Heart right ventricle (tissue), 16 donors: ENCODE measurements around the gene PRKN. TPM values are rescaled to one million over a fixed set of nuclear protein-coding genes. Genes with fewer than 3 reads are reported as not detected.

ENCODE experiments used
- ATAC-seq, 8 donors: fragments of 200-7000 bp; cut with Tn5 transposase; one replicate each; pipeline ENCODE4 v1.9.1; 2020; ENCODE audit warnings: mild to moderate bottlenecking in 8 of 8, moderate library complexity in 8 of 8, moderate number of reproducible peaks in 1 of 8
- DNase-seq, 2 donors: peaks; one replicate each; pipeline ENCODE4 v3.0.0-alpha.2; 2020
- H3K27ac ChIP-seq, 10 donors: fragments of 200-600 bp; sonication (generic) in 2 of 10; one replicate each; pipeline versions ENCODE4 v1.5.0 to v1.8.0; 2020 to 2022; ENCODE audit warnings: mild to moderate bottlenecking in 3 of 10
- H3K27me3 ChIP-seq, 7 donors: fragments of 200-600 bp; one replicate each; pipeline ENCODE4 v1.8.0; 2021 to 2022; ENCODE audit warnings: mild to moderate bottlenecking in 2 of 7
- H3K36me3 ChIP-seq, 9 donors: fragments of 200-600 bp; sonication (generic) in 1 of 9; one replicate each; pipeline versions ENCODE4 v1.5.0 to v1.8.0; 2020 to 2022; ENCODE audit warnings: mild to moderate bottlenecking in 2 of 9
- H3K4me1 ChIP-seq, 9 donors: fragments of 200-600 bp; sonication (generic) in 1 of 9; one replicate each; pipeline versions ENCODE4 v1.5.0 to v1.8.0; 2020 to 2022; ENCODE audit warnings: mild to moderate bottlenecking in 4 of 9
- H3K4me3 ChIP-seq, 10 donors: fragments of 200-600 bp; sonication (generic) in 2 of 10; one replicate each; pipeline versions ENCODE4 v1.5.0 to v1.8.0; 2020 to 2022; ENCODE audit warnings: mild to moderate bottlenecking in 7 of 10, moderate library complexity in 2 of 10
- H3K9me3 ChIP-seq, 11 donors: fragments of 200-600 bp in 10 of 11; sonication (generic) in 2 of 11; one replicate each; pipeline versions ENCODE4 v1.5.0 to v1.8.0; 2013 to 2022; ENCODE audit warnings: mild to moderate bottlenecking in 2 of 11, control low read depth in 1 of 11, moderate library complexity in 1 of 11
- CTCF ChIP-seq, 9 donors: fragments of 200-600 bp; sonication (generic) in 2 of 9; IDR thresholded peaks; one replicate each; pipeline versions ENCODE4 v1.5.0 to v1.8.0; 2021 to 2022; ENCODE audit warnings: antibody characterized with exemption in 9 of 9, mild to moderate bottlenecking in 5 of 9, moderate library complexity in 1 of 9
- WGBS, 2 donors: extraction: QIAGEN DNeasy Blood & Tissue Kit; methylation state at CpG; one replicate each; pipeline ENCODE4 v1.1.7; 2013; ENCODE audit warnings: inconsistent platforms in 1 of 2; 5-methylcytosine and 5-hydroxymethylcytosine counted together
- intact Hi-C, 10 donors: fragments of 100-400 bp; cut with DNase I; formaldehyde crosslinking; loops; one replicate each; pipeline versions ENCODE4 v1.11.1 to v1.14.2; 2022
- polyA plus RNA-seq, 2 donors: library from polyadenylated mRNA; stranded (reverse); fragments of 200-250 nt; gene quantifications; one replicate each; pipeline ENCODE4 v1.2.3, GENCODE V29; 2013
- total RNA-seq, 10 donors: library from RNA; stranded (reverse); fragmentation: NEBNext Ultra II Directional in 3 of 10; extraction: Animal tissue kit (Norgen Biotek cat#: 25700) in 3 of 10; gene quantifications; one replicate each; pipeline versions ENCODE4 v1.2.1 to v1.2.4, GENCODE V29; 2021 to 2023
- donor health status: Arrhythmogenic right ventricular cardiomyopathy.
- donor health status: ischemic (EF 13 %, LVEDD 7.1; RV severe dilation, severe dysfunction).
- donor health status: healthy with polysubstance abuse.
- donor health status: DM: no; HTN: yes; CAD: no.
- donor health status: DM: no; HTN: no; CAD: no.
- donor health status: ischemic (EF 25% LVEDD 6.9; RV normal size, moderate dysfunction).
- donor health status: ischemic (EF 25% LVEDD 5.7; RV mildly dilated, moderate dysfunction).
- donor health status: healthy.
- donor health status: DM: yes; HTN: yes; CAD: no.
- donor health status: Ischemic cardiomyopathy.
- donor health status: ischemic (EF 35%, LVEDD 5.7; RV mildly dilated, moderate dysfunction).
- donor health status: nonischemic (EF 11% LVEDD 7.7; RV severe dilation, severe dysfunction).
- donor health status: DM: yes; HTN: yes; CAD: no.
- donor health status: PGD.
- donor health status: ischemic (EF 29% LVEDD 5.4; RV normal size, mild dysfunction).
- donor health status: nonischemic (EF 23%, LVEDD 6.1; RV moderate dilation, normal function).

The PRKN gene
- total and polyA plus RNA-seq, 12 donors, result 2.3 to 27.7 (median 26.3) TPM

DNA sequence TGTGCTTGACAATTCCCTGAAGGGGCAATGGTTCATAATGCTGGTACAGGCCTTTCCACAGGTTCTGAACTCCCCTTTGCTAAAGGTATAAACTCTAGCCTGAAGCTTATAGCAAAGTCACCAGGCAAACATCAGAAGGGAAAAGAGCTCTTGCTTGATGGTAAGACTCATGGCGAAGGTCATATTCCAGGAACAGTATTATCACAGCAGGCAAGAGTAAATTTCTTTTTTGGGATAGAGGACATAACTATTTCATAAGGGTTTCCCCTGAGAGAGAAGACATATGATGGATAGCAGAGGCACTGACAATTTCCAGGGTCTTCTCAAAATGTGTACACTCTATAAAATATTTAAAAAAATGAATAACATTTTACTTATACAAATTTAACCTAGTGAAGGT lies 86.8 kb downstream of the PRKN start:
- no peak overlapping the region for H3K4me3 ChIP-seq
- TF ChIP-seq CTCF (IDR thresholded peaks at IDR 0.05), result no peak
- no peaks in the 10 kb centered on the region for H3K9me3 ChIP-seq
- peak in 4 of 8 donors; percentile 48 to 73 (median 58) for ATAC-seq
- H3K36me3 ChIP-seq, result no peaks in the 10 kb centered on the region
- intact Hi-C loops, result no loop called here
- H3K4me1 ChIP-seq, result peaks cover 0 to 34% (median 6%) of the 10 kb centered on the region in 9 donors
- H3K27ac ChIP-seq, result peak overlapping the region in 3 of 10 donors; percentile 23 to 35 (median 32)
- no peaks in the 10 kb centered on the region for H3K27me3 ChIP-seq
- DNase-seq, result no peak
- 61 to 72% methylated on average over 1 of the region's 1 CpG for WGBS, 2 donors

- no peak for DNase-seq
- intact Hi-C loops, result no loop called here
- H3K4me1 ChIP-seq, result peaks cover 0 to 42% (median 6%) of the 10 kb centered on the region in 9 donors
Measured at GRCh38 chr6:162639951-162640350, 87.6 kb downstream of the PRKN start.

GRCh38 chr6:162638931-162639574 lies 88.5 kb downstream of the PRKN start:
- 81 to 86% methylated on average over 7 of the region's 7 CpGs for WGBS, 2 donors
- H3K9me3 ChIP-seq, result no peaks in the 10 kb centered on the region
- H3K27ac ChIP-seq, result no peak overlapping the region
- H3K4me3 ChIP-seq, result no peak overlapping the region
- intact Hi-C loops, result no loop called here
- TF ChIP-seq CTCF (IDR thresholded peaks at IDR 0.05), result no peak
- no peaks in the 10 kb centered on the region for H3K27me3 ChIP-seq
- ATAC-seq (no peak), DNase-seq (no peak)
- peaks cover 0 to 36% (median 6%) of the 10 kb centered on the region in 9 donors for H3K4me1 ChIP-seq
- no peaks in the 10 kb centered on the region for H3K36me3 ChIP-seq

More at GRCh38 chr6:162639951-162640350, 87.6 kb downstream of the PRKN start:
- ATAC-seq, result no peak
- Histone ChIP-seq H3K9me3 (no peaks in the 10 kb centered on the region), H3K36me3 (no peaks in the 10 kb centered on the region), H3K4me3 (no peak overlapping the region), H3K27ac (peak overlapping the region in 2 of 10 donors; percentile 23 to 32), H3K27me3 (no peaks in the 10 kb centered on the region)
- 81 to 85% methylated on average over 2 of the region's 2 CpGs for WGBS, 2 donors
- TF ChIP-seq CTCF (IDR thresholded peaks at IDR 0.05), result no peak

GRCh38 chr6:162637317-162637716 lies 90.2 kb downstream of the PRKN start:
- ATAC-seq (no peak), DNase-seq (no peak)
- intact Hi-C loops, result no loop called here
- WGBS, 2 donors, result 85 to 94% methylated on average over 2 of the region's 2 CpGs
- Histone ChIP-seq H3K27ac (no peak overlapping the region), H3K4me1 (peaks cover 0 to 29% (median 3%) of the 10 kb centered on the region in 9 donors), H3K36me3 (no peaks in the 10 kb centered on the region), H3K27me3 (no peaks in the 10 kb centered on the region), H3K4me3 (no peak overlapping the region), H3K9me3 (no peaks in the 10 kb centered on the region)
- no peak for TF ChIP-seq CTCF (IDR thresholded peaks at IDR 0.05)
